ENCODE measurements around the gene WDR86.

WDR86 gene

GRCh38 chr7:151340794-151341356, 69.0 kb downstream of the WDR86 start:
- peak; percentile 30 for TF ChIP-seq CTCF (conservative IDR thresholded peaks at IDR 0.05; ENCODE audit: low read depth, low read length)
- DNase-seq (ENCODE audit: low read depth): no peak
- H3K4me3 ChIP-seq (ENCODE audit: low read depth, low read length): peak overlapping the region; percentile 92

- H3K4me3 ChIP-seq (ENCODE audit: low read depth, low read length): no peak overlapping the region
- TF ChIP-seq CTCF (conservative IDR thresholded peaks at IDR 0.05; ENCODE audit: low read depth, low read length): no peak
- DNase-seq (ENCODE audit: low read depth): no peak
Observed at GRCh38 chr7:151339651-151340382, 70.0 kb downstream of the WDR86 start.

GRCh38 chr7:151338809-151339208, 71.0 kb downstream of the WDR86 start:
- H3K4me3 ChIP-seq (ENCODE audit: low read depth, low read length): no peak overlapping the region
- DNase-seq (ENCODE audit: low read depth): no peak

GRCh38 chr7:151337346-151337745, 72.5 kb downstream of the WDR86 start:
- no peak for DNase-seq (ENCODE audit: low read depth)
- no peak for TF ChIP-seq CTCF (conservative IDR thresholded peaks at IDR 0.05; ENCODE audit: low read depth, low read length)
- no peak overlapping the region for H3K4me3 ChIP-seq (ENCODE audit: low read depth, low read length)

More at GRCh38 chr7:151338809-151339208, 71.0 kb downstream of the WDR86 start:
- TF ChIP-seq CTCF (conservative IDR thresholded peaks at IDR 0.05; ENCODE audit: low read depth, low read length): no peak

DNA sequence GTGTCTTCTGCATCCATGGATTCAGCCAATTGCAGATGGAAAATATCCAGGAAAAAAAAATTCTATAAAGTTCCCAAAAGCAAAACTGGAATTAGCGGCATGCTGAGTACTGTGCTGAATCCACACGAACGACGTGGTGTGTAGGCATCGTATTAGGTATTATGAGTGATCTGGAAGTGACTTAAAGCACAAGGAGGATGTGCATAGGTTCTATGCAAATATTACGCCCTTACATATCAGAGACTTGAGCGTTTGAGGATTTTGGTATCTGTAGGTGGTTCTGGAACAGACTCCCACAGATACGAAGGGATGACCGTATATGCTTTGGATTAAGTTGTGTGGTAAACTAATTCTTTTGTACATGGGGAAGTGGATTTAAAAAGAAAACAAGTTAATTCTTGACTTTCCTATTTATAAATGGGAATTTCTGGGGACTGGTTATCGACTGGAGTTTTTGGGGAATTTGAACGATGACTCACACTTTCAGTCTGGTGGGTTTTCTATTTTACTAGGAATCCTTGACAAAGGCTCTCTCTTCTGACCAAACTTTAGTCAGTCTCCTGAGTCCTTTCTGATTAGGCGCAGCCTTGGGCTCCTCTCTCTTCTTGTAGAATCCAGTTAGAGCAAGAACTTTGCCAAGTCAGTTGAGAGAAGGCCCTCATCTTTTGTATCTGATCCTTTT, 73.7 kb downstream of the WDR86 start:
- H3K4me3 ChIP-seq (ENCODE audit: low read depth, low read length): no peak overlapping the region
- no peak for TF ChIP-seq CTCF (conservative IDR thresholded peaks at IDR 0.05; ENCODE audit: low read depth, low read length)
- DNase-seq (ENCODE audit: low read depth): no peak

GRCh38 chr7:151334628-151335027, 75.2 kb downstream of the WDR86 start:
- no peak overlapping the region for H3K4me3 ChIP-seq (ENCODE audit: low read depth, low read length)

More at GRCh38 chr7:151334628-151335027, 75.2 kb downstream of the WDR86 start:
- no peak for DNase-seq (ENCODE audit: low read depth)
- no peak for TF ChIP-seq CTCF (conservative IDR thresholded peaks at IDR 0.05; ENCODE audit: low read depth, low read length)
